NCI-H2081 treated with DMSO at 0.1 percent for 48 hours (cell line): ENCODE data around the gene SLK.

Source experiments
- DNase-seq: peaks from one replicate; lab custom pipeline; 2025; lab: John Stamatoyannopoulos, UW

The SLK gene

DNA sequence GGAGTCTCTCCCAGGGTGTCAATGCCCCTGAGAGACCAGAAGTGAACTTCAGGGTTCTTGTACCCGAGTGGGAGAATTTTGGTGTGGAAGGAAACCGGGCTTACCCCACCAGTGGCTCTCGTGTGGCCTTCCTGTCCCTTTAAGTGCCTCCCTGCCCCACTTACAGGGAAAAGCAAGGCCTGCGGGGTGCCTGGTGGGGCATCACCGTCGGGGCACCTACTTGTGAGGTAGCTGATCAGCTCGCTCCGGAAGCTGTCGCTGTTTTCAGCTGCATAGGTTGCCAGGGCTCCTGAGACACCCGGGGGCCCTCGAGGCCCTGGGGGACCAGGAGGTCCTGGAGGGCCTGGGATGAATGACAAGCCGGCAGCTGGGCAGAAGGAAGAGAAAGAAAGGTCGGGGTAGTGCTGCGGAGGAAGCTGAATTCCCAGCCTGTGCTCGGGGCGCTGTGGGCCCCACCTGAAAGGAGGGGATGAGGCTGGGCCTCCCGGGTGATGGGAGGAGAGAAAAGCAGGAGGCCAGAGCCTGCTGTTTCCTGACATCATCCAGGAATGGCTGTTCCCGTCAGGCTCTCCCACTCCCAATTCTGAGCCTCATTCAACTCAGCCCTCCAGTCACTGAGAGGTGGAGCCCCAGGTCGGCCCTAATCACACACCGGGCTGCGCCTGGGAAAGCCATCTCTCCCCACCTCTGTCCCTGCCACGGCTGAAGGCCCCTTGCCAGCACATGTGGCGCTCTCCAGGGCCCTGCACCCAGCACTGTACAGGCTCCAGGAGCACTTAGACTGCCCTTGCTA is 67.7 kb downstream of the SLK start:
- DNase-seq = no peak

DNA sequence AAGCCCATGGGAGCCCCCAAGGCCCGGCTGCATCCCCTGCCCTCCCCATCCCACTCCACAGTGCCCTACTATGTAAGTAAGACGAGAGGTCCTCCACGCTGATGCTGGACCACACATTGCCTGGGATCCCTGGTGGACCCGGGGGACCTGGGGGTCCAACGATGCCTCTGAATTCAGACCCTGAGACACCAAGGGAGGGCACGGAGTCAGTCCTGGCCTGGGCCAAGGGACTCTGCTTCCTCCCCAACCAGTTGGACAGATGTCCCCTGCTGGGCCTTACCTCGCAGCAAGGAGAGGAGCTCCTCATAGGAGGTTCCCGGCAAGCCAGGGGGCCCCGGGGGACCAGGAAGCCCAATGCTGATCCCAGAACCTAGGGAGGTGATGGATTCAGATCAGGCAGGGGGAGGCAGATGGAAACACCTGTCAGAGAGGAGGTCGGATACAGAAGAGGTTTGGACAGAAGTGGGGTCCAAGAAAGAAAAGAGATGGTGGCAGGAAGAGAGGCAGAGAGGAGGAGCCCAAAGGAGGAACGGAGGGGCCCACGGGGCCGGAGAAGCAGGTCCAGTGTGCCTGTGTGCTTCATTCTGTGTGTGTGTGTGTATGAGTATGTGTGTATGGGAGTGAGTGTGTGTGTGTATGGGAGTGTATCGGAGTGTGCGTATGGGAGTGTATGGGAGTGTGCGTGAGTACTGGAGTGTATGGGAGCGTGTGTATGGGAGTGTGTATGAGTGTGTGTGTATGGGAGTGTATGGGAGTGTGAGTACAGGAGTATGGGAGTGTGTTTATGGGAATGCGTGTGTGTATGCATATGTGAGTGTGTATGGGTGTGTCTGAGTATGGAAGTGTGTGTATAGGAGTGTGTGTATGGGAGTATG is 68.5 kb downstream of the SLK start:
- DNase-seq = no peak

- DNase-seq = no peak
Observed at GRCh38 chr10:104036069-104036384, 69.1 kb downstream of the SLK start.

DNA sequence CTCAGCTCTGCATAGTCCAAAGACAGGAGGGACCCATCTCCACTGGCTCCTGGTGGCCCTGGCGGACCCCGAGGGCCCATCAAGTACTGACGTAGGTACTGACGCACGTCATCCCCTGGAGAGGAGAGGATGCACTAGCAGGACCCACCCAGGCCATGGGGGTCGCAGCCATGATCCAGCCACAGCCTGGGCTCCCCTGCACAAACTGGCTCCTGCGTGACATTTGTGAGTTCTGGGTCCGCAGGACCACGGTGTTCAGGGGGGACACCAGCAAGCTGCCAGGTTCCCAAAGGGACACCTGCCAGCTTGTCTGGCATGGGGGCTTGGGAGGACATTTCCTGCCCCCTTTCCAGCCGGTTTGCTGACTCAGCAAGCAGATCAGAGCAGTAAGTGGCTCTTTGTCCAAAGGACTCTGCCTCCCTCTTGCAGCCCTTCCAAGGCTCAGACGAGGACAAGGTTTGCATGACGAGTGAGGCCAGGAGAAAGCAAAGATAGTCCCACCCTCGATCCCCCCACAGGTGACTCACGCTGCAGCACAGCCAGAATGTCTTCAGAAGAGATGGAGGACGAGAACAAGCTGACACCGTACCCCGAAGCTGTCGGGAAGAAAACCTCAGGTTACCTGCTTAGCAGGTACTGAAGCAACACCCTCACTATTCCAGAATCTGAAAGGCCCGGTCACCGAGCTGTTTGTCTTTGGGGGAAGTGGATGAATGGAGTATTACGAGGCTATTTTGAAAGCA is 69.7 kb downstream of the SLK start:
- no peak for DNase-seq

GRCh38 chr10:104037261-104037951 is 70.5 kb downstream of the SLK start:
- DNase-seq = peak; percentile 41

DNA sequence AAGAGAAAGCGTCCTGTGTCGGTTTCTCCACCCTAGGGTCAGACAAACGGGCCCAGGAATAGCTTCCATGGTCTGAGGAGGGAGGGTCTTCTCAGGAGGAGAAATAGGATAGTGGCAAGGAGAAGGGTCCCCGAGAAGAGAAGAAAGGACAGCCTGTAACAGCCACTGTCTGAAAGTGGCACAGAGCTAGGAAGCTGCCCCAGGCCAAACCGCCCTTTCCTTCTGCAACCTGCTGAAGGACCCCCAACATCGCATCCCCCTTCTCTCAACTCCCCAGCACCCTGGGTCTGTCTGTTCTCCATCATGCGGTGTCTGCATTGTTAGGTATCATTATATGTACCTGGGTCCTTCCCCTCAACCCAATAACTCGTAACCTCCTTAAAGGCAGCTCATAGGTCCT is 71.6 kb downstream of the SLK start:
- DNase-seq = no peak

- no peak for DNase-seq
Observed at GRCh38 chr10:104038958-104039752, 72.2 kb downstream of the SLK start.

- no peak for DNase-seq
Observed at GRCh38 chr10:104040382-104040781, 73.4 kb downstream of the SLK start.

DNA sequence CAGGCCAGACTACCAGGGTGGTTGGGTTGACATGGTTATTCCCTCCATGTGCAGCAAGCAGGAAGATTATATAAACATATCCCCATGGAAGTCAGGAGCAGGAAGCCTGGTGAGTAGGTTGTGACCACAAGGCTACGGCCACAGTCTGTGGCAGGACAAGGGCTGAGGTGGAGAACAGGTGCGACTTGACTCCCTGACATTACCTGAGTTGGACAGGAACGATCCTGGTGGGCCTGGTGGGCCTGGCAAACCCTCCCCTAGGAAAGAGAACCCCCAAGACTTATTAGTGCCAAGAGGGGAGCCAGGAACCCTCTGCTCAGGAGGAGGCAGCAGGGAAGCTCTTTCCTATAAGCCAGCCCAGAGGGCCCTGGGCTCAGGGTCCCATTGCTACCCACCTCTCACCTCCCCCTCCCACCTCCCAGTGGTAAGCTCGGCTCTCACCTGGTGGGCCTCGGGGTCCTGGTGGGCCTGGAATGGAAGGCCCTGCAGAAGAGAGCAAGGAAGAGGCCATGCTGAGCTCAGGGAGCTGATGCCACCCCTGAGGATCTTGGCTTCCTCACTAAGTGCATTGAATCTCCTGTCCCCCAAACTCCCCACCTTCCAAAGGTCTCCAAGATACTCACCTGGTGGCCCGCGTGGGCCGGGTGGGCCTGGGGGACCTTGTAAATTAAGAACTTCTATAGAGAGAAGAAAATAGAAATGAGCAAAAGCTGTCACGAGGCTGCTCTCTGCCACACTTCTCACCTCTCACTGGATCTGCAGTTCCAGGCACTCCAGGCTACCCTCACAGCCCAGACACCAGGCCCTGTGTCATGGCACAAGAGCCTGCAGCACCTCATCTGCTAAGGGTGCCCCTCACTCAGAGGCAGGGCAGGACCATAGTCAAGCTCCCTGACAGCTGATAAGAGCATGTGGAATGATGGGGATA is 74.2 kb downstream of the SLK start:
- no peak for DNase-seq

- no peak for DNase-seq
Observed at GRCh38 chr10:104041891-104042535, 75.1 kb downstream of the SLK start.

- DNase-seq = no peak
Observed at GRCh38 chr10:104043185-104043830, 76.4 kb downstream of the SLK start.

DNA sequence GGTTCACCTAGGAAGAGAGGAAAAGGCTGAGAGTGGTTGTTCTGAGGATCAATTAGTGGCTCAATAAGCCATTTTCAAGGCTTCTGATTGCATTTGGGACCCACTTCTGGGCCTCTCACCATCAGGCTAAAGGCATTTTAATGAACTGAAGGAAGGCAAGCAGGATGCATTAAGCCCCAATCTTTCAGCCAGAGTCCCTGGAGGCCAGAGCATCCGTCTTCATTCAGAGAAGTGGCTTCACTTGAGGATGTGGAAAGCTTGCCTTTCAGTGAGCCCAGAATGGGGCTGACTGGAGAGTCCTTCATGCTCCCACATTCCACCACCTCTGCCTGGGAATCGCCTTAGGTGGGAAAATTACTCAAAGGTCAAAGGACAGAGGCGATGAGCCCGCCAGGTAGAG is 76.9 kb downstream of the SLK start:
- DNase-seq = no peak

DNA sequence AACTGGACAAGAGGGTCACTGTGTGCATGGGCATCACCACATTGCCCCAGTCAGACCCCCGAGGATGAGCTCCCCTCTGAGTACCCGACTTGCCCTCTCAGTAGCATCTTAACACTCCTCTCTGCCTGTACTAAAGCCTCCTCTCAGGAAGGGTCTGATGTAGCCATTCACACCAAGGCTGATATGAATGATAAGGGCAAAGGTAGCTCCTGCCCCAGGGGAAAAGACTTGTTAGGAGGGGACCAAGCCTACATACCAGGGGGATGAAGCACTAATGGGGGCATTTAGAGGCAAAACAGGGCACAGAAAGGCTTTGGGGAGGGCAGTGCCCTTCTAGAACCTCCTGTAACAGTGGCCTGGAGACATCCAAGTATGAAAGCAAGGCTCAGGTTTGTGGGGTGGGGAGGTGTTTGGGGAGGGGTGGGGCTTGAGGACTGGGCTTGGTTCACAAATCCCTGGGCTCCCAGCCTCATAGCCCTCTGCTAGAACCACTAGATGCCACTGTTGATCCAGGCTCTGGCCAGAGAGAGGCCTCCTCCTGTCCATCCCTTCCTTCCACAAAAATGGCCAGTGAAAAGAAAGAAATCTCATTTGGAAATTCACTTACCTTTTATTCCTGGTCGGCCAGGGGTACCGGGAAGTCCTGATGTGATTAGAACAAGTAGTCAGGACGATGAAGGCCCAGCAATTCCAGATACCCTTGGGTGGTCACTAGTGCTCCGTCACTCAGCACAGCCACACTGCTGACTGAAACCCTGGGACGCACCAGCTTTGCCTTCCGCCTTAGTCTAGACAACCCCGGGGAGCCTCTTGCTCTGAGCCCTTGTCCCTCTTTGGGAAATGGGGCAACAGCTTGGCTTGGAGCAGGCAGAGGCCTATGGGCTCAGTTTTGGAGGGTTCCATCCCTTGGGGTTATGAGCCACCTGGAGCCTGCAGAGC is 78.5 kb downstream of the SLK start:
- no peak for DNase-seq

DNA sequence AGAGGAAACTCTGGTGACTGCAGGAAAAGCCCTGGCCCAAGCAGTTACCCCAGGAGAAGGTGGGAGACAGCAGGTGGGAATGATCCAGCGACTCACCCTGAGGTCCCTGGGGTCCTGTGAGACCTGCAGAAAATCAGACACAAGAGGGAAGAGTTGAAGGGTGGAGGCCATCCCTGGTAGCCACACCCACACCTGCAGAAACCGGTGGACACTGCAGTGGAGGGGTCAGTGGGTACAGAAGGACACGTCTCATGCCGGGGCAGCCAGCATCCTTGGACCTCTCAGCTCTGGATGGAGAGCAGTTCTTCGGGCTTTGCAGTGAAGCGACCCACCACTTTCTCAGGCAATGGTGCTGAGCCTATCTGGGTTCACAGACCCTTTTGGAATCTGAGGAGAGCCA is 79.7 kb downstream of the SLK start:
- DNase-seq = no peak

- no peak for DNase-seq
Observed at GRCh38 chr10:104049504-104050250, 82.7 kb downstream of the SLK start.

DNA sequence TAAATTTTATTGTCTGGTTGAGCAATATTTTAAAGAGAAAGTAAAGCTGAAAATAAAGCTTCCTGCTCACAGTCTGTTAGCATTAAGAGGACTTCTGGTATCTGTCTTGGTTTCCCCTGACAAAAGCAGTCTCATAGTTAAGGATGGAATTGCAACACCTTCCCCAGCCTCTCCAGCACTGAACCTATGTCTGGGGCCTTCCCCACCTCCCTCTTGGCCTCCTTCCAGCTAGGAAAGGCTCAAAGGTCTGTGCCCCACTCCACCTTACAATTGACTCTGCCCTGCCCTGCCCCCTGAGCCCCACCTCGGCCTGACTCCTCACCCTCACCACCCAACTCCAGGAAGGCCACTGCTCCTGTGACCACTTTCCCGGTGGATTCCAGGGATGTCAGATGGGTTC is 85.5 kb downstream of the SLK start:
- DNase-seq = no peak

DNA sequence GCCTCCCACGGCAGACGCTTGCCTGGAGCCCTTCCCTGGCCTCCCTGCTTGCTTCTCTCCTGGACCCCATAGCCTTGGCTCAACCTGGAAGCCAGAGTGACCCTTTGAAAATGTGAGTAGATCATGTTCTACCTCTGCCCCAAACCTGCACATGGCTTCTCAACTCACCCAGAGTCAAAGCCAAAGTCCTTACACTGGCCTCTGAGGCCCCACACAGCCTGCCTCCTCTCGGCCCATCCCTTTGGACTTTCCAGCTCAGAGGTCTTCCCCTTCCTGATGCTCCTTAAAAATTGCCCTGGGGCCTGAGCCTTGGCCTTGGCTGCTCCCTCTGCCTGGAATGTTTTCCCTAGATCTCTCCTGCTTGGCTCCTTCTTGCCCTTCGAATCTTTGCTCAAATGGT is 86.3 kb downstream of the SLK start:
- no peak for DNase-seq
